WTC11 (cell line): Measurements from ENCODE around the gene CDK5. TPM values are rescaled to one million over a fixed set of nuclear protein-coding genes. Genes with fewer than 3 reads are reported as not detected.

Experiments
- ATAC-seq: fragments of 200-7000 bp; cut with Tn5 transposase; 2 replicates; pipeline ENCODE4 v1.10.0; 2021; ENCODE audit warnings: mild to moderate bottlenecking, moderate library complexity
- CTCF ChIA-PET: fragments of 300-600 bp; sonication (Branson Sonifier 250); formaldehyde crosslinking; loops from one replicate; lab custom pipeline; 2021; ENCODE audit warnings: antibody characterized with exemption; lab: Charles Lee
- POLR2A ChIA-PET: fragments of 350-600 bp; sonication (Branson Sonifier 250); formaldehyde crosslinking; loops from one replicate; lab custom pipeline; 2021; ENCODE audit warnings: antibody characterized with exemption; lab: Charles Lee
- DNase-seq: peaks from one replicate; pipeline ENCODE4 v3.0.0; 2021; ENCODE audit warnings: low spot score
- H3K27ac Mint-ChIP-seq: 2 replicates; pipeline ENCODE4 v1.8.0; 2021; ENCODE audit warnings: mixed read lengths
- H3K27me3 Mint-ChIP-seq: 2 replicates; pipeline ENCODE4 v1.8.0; 2021; ENCODE audit warnings: low read depth, mild to moderate bottlenecking, moderate library complexity, mixed read lengths
- H3K36me3 Mint-ChIP-seq: 2 replicates; pipeline ENCODE4 v1.8.0; 2021; ENCODE audit warnings: mixed read lengths
- H3K4me1 Mint-ChIP-seq: 2 replicates; pipeline ENCODE4 v1.8.0; 2022; ENCODE audit warnings: mixed read lengths
- H3K4me3 Mint-ChIP-seq: 2 replicates; pipeline ENCODE4 v1.8.0; 2021; ENCODE audit warnings: mild to moderate bottlenecking, moderate library complexity, mixed read lengths
- H3K9me3 Mint-ChIP-seq: 2 replicates; pipeline ENCODE4 v1.8.0; 2021; ENCODE audit warnings: mixed read lengths
- ATF1 ChIP-seq: sonication (generic); formaldehyde crosslinking; IDR thresholded peaks from 2 replicates; pipeline ENCODE4 v1.8.1; 2023; ENCODE audit warnings: mild to moderate bottlenecking, moderate library complexity, missing genetic modification reagents
- CBFB ChIP-seq: sonication (generic); formaldehyde crosslinking; IDR thresholded peaks from 2 replicates; pipeline ENCODE4 v1.8.1; 2022; ENCODE audit warnings: mild to moderate bottlenecking, low read depth, missing genetic modification reagents
- CREB1 ChIP-seq: sonication (generic); formaldehyde crosslinking; IDR thresholded peaks from 2 replicates; pipeline ENCODE4 v1.8.0; 2023; ENCODE audit warnings: mild to moderate bottlenecking, missing genetic modification reagents
- EMX1 ChIP-seq: fragments of 250-450 bp; sonication (Bioruptor Pico); IDR thresholded peaks from 2 replicates; pipeline ENCODE4 v1.8.0; 2021; ENCODE audit warnings: mild to moderate bottlenecking
- ESRRA ChIP-seq: sonication (generic); formaldehyde crosslinking; IDR thresholded peaks from 2 replicates; pipeline ENCODE4 v1.8.1; 2022; ENCODE audit warnings: mild to moderate bottlenecking, missing genetic modification reagents, borderline replicate concordance
- GABPB1 ChIP-seq: sonication (generic); formaldehyde crosslinking; IDR thresholded peaks from 2 replicates; pipeline ENCODE4 v1.8.1; 2023; ENCODE audit warnings: mild to moderate bottlenecking, missing genetic modification reagents
- GTF2I ChIP-seq: fragments of 250-450 bp; sonication (Bioruptor Pico); conservative IDR thresholded peaks from 2 replicates; pipeline ENCODE4 v1.4.0; 2021; ENCODE audit warnings: mild to moderate bottlenecking
- HMGA2 ChIP-seq: fragments of 250-450 bp; sonication (Bioruptor Pico); IDR thresholded peaks from 2 replicates; pipeline ENCODE4 v1.4.0; 2021; ENCODE audit warnings: mild to moderate bottlenecking, moderate library complexity
- JAZF1 ChIP-seq: fragments of 250-450 bp; sonication (Bioruptor Pico); IDR thresholded peaks from 2 replicates; pipeline ENCODE4 v1.9.0; 2021; ENCODE audit warnings: moderate library complexity, mild to moderate bottlenecking, inconsistent platforms
- JUN ChIP-seq: sonication (generic); formaldehyde crosslinking; IDR thresholded peaks from 2 replicates; pipeline ENCODE4 v1.8.0; 2023; ENCODE audit warnings: mild to moderate bottlenecking, missing genetic modification reagents
- MXD4 ChIP-seq: fragments of 250-450 bp; sonication (Bioruptor Pico); IDR thresholded peaks from 2 replicates; pipeline ENCODE4 v1.8.0; 2021; ENCODE audit warnings: mild to moderate bottlenecking, moderate library complexity, borderline replicate concordance
- PREB ChIP-seq: sonication (generic); formaldehyde crosslinking; IDR thresholded peaks from 2 replicates; pipeline ENCODE4 v1.8.1; 2022; ENCODE audit warnings: mild to moderate bottlenecking, missing genetic modification reagents, moderate library complexity, borderline replicate concordance
- PRRX2 ChIP-seq: fragments of 250-450 bp; sonication (Bioruptor Pico); IDR thresholded peaks from 2 replicates; pipeline ENCODE4 v1.8.0; 2021; ENCODE audit warnings: mild to moderate bottlenecking
- TCF7 ChIP-seq: sonication (generic); formaldehyde crosslinking; IDR thresholded peaks from 2 replicates; pipeline ENCODE4 v1.8.0; 2022; ENCODE audit warnings: mild to moderate bottlenecking, low read depth, missing genetic modification reagents, moderate library complexity
- ZNF138 ChIP-seq: sonication (generic); formaldehyde crosslinking; conservative IDR thresholded peaks from 2 replicates; pipeline ENCODE4 v1.8.1; 2022; ENCODE audit warnings: mild to moderate bottlenecking, moderate library complexity, missing genetic modification reagents
- ZNF219 ChIP-seq: sonication (generic); formaldehyde crosslinking; IDR thresholded peaks from 2 replicates; pipeline ENCODE4 v1.8.0; 2023; ENCODE audit warnings: missing genetic modification reagents, mild to moderate bottlenecking, borderline replicate concordance
- ZNF232 ChIP-seq: sonication (generic); formaldehyde crosslinking; IDR thresholded peaks from 2 replicates; pipeline ENCODE4 v1.8.0; 2022; ENCODE audit warnings: mild to moderate bottlenecking, missing genetic modification reagents
- ZNF512 ChIP-seq: sonication (generic); formaldehyde crosslinking; IDR thresholded peaks from 2 replicates; pipeline ENCODE4 v1.8.1; 2022; ENCODE audit warnings: missing genetic modification reagents, borderline replicate concordance
- total RNA-seq: library from RNA; stranded (reverse); gene quantifications from 3 replicates; pipeline ENCODE4 v1.2.3, GENCODE V29; 2021
- TF ChIP-seq, protein P1 (sequence below): fragments of 250-450 bp; sonication (Bioruptor Pico); IDR thresholded peaks from 2 replicates; pipeline ENCODE4 v1.9.0; 2021; ENCODE audit warnings: mild to moderate bottlenecking
- TF ChIP-seq, protein P2 (sequence below): sonication (generic); formaldehyde crosslinking; IDR thresholded peaks from 2 replicates; pipeline ENCODE4 v1.8.0; 2023; ENCODE audit warnings: mild to moderate bottlenecking, missing genetic modification reagents
- TF ChIP-seq, protein P3 (sequence below): sonication (generic); formaldehyde crosslinking; IDR thresholded peaks from 2 replicates; pipeline ENCODE4 v1.8.1; 2022; ENCODE audit warnings: low read depth, mild to moderate bottlenecking, moderate library complexity, missing genetic modification reagents, borderline replicate concordance
- TF ChIP-seq, protein P4 (sequence below): fragments of 250-450 bp; sonication (Bioruptor Pico); IDR thresholded peaks from 2 replicates; pipeline ENCODE4 v1.9.0; 2021; ENCODE audit warnings: mild to moderate bottlenecking, borderline replicate concordance

The CDK5 gene
- total RNA-seq, 1 experiment from 2014 or later, result 27.8 TPM

DNA sequence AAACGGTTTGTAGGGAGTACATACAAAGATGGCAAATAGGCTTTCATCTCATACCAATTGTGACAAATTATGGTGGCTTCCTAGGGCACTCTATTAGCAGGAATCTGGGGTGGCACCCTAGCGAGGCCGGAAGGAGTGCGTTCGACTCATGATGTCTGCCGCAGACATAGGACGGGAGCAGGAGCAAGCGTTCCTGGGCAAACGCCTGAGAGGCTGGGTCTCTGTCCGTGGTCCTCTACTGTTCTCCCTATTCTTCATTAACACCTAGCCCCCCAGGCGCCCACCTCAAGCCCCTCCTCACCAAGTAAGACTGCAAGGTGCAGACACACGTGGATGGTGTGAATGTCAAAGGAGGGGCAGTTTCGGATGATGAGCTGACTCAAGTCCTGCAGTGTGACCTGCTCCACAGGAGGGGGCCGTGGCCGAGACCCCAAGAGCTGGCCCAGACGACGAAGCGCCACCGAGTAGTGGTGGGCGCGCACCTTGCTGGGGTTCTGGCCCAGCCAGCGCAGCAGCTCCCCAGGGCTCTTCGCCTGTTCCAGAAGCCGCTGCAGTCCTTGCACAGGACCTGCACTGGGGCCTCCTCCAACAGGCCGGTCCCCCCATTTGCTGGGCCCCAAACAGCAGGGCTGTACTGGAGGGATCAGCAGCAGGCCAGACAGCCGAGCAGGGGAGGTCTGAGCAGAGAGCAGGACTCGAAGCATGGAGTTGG is 21.7 kb upstream of the CDK5 start:
- H3K4me3 Mint-ChIP-seq, result peak overlapping the region; percentile 80
- H3K4me1 Mint-ChIP-seq, result peaks cover 37% of the 10 kb centered on the region
- H3K36me3 Mint-ChIP-seq, result peaks cover 14% of the 10 kb centered on the region
- no peaks in the 10 kb centered on the region for H3K27me3 Mint-ChIP-seq
- ChIA-PET POLR2A (no interaction called here), CTCF (interaction anchor here (1.1 to 4.8 kb wide), 5 partner anchors 17 to 51 kb away, joined by 3 to 64 read pairs (median 8); partner anchors contain the start of gene ABCB8)
- no peak for ATAC-seq
- DNase-seq, result no peak
- no peaks in the 10 kb centered on the region for H3K9me3 Mint-ChIP-seq
- H3K27ac Mint-ChIP-seq, result peak overlapping the region; percentile 31
- TF ChIP-seq PREB (CRISPR knock-in tag), result no peak
- TF ChIP-seq EMX1 (CRISPR knock-in tag), result no peak
- no peak for TF ChIP-seq TCF7
- no peak for TF ChIP-seq JUN (CRISPR knock-in tag)
- TF ChIP-seq, protein P1, sequence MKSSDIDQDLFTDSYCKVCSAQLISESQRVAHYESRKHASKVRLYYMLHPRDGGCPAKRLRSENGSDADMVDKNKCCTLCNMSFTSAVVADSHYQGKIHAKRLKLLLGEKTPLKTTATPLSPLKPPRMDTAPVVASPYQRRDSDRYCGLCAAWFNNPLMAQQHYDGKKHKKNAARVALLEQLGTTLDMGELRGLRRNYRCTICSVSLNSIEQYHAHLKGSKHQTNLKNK, result no peak
- TF ChIP-seq ATF1 (CRISPR knock-in tag), result no peak

- peaks cover 20% of the 10 kb centered on the region for H3K36me3 Mint-ChIP-seq
- no peaks in the 10 kb centered on the region for H3K27me3 Mint-ChIP-seq
- peaks cover 37% of the 10 kb centered on the region for H3K4me1 Mint-ChIP-seq
- H3K27ac Mint-ChIP-seq, result peak overlapping the region; percentile 31
- ATAC-seq (peak; percentile 12), DNase-seq (peak; percentile 62)
- H3K4me3 Mint-ChIP-seq, result peak overlapping the region; percentile 80
- ChIA-PET POLR2A (interaction anchor here (1.1 to 2.2 kb wide), 2 partner anchors 9 to 16 kb away, joined by 4 to 13 read pairs; no protein-coding TSS in a partner anchor), CTCF (interaction anchor here (0.6 to 4.8 kb wide), 10 partner anchors 7 to 50 kb away, joined by 3 to 64 read pairs (median 6); partner anchors contain the start of genes ABCB8 and AGAP3)
- H3K9me3 Mint-ChIP-seq, result no peaks in the 10 kb centered on the region
- TF ChIP-seq ZNF232 (CRISPR knock-in tag) (no peak), HMGA2 (CRISPR knock-in tag) (no peak), ZNF138 (no peak), GABPB1 (CRISPR knock-in tag) (no peak), JAZF1 (CRISPR knock-in tag) (no peak), CREB1 (CRISPR knock-in tag) (no peak), MXD4 (CRISPR knock-in tag) (no peak), ZNF219 (CRISPR knock-in tag) (no peak), GTF2I (CRISPR knock-in tag) (no peak), ZNF512 (CRISPR knock-in tag) (no peak), PRRX2 (no peak), ESRRA (CRISPR knock-in tag) (no peak), CBFB (CRISPR knock-in tag) (no peak)
- TF ChIP-seq, protein P2, sequence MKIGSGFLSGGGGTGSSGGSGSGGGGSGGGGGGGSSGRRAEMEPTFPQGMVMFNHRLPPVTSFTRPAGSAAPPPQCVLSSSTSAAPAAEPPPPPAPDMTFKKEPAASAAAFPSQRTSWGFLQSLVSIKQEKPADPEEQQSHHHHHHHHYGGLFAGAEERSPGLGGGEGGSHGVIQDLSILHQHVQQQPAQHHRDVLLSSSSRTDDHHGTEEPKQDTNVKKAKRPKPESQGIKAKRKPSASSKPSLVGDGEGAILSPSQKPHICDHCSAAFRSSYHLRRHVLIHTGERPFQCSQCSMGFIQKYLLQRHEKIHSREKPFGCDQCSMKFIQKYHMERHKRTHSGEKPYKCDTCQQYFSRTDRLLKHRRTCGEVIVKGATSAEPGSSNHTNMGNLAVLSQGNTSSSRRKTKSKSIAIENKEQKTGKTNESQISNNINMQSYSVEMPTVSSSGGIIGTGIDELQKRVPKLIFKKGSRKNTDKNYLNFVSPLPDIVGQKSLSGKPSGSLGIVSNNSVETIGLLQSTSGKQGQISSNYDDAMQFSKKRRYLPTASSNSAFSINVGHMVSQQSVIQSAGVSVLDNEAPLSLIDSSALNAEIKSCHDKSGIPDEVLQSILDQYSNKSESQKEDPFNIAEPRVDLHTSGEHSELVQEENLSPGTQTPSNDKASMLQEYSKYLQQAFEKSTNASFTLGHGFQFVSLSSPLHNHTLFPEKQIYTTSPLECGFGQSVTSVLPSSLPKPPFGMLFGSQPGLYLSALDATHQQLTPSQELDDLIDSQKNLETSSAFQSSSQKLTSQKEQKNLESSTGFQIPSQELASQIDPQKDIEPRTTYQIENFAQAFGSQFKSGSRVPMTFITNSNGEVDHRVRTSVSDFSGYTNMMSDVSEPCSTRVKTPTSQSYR (CRISPR knock-in tag), result no peak
- TF ChIP-seq, protein P3, sequence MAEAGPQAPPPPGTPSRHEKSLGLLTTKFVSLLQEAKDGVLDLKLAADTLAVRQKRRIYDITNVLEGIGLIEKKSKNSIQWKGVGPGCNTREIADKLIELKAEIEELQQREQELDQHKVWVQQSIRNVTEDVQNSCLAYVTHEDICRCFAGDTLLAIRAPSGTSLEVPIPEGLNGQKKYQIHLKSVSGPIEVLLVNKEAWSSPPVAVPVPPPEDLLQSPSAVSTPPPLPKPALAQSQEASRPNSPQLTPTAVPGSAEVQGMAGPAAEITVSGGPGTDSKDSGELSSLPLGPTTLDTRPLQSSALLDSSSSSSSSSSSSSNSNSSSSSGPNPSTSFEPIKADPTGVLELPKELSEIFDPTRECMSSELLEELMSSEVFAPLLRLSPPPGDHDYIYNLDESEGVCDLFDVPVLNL, result no peak
- TF ChIP-seq, protein P4, sequence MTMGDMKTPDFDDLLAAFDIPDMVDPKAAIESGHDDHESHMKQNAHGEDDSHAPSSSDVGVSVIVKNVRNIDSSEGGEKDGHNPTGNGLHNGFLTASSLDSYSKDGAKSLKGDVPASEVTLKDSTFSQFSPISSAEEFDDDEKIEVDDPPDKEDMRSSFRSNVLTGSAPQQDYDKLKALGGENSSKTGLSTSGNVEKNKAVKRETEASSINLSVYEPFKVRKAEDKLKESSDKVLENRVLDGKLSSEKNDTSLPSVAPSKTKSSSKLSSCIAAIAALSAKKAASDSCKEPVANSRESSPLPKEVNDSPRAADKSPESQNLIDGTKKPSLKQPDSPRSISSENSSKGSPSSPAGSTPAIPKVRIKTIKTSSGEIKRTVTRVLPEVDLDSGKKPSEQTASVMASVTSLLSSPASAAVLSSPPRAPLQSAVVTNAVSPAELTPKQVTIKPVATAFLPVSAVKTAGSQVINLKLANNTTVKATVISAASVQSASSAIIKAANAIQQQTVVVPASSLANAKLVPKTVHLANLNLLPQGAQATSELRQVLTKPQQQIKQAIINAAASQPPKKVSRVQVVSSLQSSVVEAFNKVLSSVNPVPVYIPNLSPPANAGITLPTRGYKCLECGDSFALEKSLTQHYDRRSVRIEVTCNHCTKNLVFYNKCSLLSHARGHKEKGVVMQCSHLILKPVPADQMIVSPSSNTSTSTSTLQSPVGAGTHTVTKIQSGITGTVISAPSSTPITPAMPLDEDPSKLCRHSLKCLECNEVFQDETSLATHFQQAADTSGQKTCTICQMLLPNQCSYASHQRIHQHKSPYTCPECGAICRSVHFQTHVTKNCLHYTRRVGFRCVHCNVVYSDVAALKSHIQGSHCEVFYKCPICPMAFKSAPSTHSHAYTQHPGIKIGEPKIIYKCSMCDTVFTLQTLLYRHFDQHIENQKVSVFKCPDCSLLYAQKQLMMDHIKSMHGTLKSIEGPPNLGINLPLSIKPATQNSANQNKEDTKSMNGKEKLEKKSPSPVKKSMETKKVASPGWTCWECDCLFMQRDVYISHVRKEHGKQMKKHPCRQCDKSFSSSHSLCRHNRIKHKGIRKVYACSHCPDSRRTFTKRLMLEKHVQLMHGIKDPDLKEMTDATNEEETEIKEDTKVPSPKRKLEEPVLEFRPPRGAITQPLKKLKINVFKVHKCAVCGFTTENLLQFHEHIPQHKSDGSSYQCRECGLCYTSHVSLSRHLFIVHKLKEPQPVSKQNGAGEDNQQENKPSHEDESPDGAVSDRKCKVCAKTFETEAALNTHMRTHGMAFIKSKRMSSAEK (CRISPR knock-in tag), result no peak
Observed at GRCh38 chr7:151078233-151079040, 20.7 kb upstream of the CDK5 start.
